Fibroblast of lung (primary cell): ENCODE measurements around the gene PTPRM. TPM values are rescaled to one million over a fixed set of nuclear protein-coding genes. Genes with fewer than 3 reads are reported as not detected.

Source experiments
- DNase-seq, 2 donors: peaks; one replicate each; pipeline versions ENCODE4 v3.0.0 to v3.0.0-alpha.2; 2010; ENCODE audit warnings: low read depth in 2 of 2
- H2AFZ ChIP-seq: 2 replicates; pipeline ENCODE4 v1.5.1; 2012; ENCODE audit warnings: low read length, control low read depth, inconsistent platforms
- H3K27ac ChIP-seq: 2 replicates; pipeline ENCODE4 v1.5.1; 2011; ENCODE audit warnings: low read length, control low read depth; ENCODE audit not compliant: insufficient read depth
- H3K27me3 ChIP-seq: 2 replicates; pipeline ENCODE4 v1.5.1; 2011; ENCODE audit warnings: mild to moderate bottlenecking, low read length; ENCODE audit not compliant: control insufficient read depth, insufficient read depth
- H3K36me3 ChIP-seq: 2 replicates; pipeline ENCODE4 v1.5.1; 2011; ENCODE audit warnings: low read length; ENCODE audit not compliant: control insufficient read depth, insufficient read depth
- H3K4me1 ChIP-seq: 2 replicates; pipeline ENCODE4 v1.5.1; 2011; ENCODE audit warnings: low read length; ENCODE audit not compliant: control insufficient read depth, insufficient read depth; ENCODE audit errors: extremely low read depth
- H3K4me2 ChIP-seq: 2 replicates; pipeline ENCODE4 v1.5.1; 2011; ENCODE audit warnings: low read length, control low read depth; ENCODE audit not compliant: insufficient read depth; ENCODE audit errors: extremely low read depth
- H3K4me3 ChIP-seq, 4 experiments: fragments of 200-600 bp in 1 of 4; sonication (generic) in 1 of 4; replicated peaks in 1 of 4; 2 replicates each; pipeline ENCODE4 v1.5.1; 2011 to 2016; ENCODE audit warnings: low read length in 4 of 4, low read depth in 3 of 4, mild to moderate bottlenecking in 3 of 4, control low read depth in 2 of 4, inconsistent platforms in 1 of 4, mixed read lengths in 1 of 4; ENCODE audit not compliant: insufficient read depth in 1 of 4; ENCODE audit errors: control extremely low read depth in 1 of 4
- H3K79me2 ChIP-seq: 2 replicates; pipeline ENCODE4 v1.5.1; 2012; ENCODE audit warnings: mild to moderate bottlenecking, low read length, inconsistent platforms; ENCODE audit not compliant: control insufficient read depth, insufficient read depth
- H3K9ac ChIP-seq: 2 replicates; pipeline ENCODE4 v1.5.1; 2011; ENCODE audit warnings: mild to moderate bottlenecking, low read length, control low read depth; ENCODE audit not compliant: insufficient read depth
- H3K9me3 ChIP-seq: 2 replicates; pipeline ENCODE4 v1.5.1; 2012; ENCODE audit warnings: low read depth, low read length; ENCODE audit not compliant: control insufficient read depth, insufficient read depth
- H4K20me1 ChIP-seq: 2 replicates; pipeline ENCODE4 v1.5.1; 2011; ENCODE audit warnings: low read length; ENCODE audit not compliant: control insufficient read depth, insufficient read depth; ENCODE audit errors: extremely low read depth
- CTCF ChIP-seq, 2 donors: IDR thresholded peaks in 1 of 2; conservative IDR thresholded peaks in 1 of 2; 1 replicate in 1 of 2; 2 replicates in 1 of 2; pipeline ENCODE4 v1.5.1; 2011 to 2012; ENCODE audit warnings: low read length in 2 of 2, control low read depth in 1 of 2, inconsistent platforms in 1 of 2, low read depth in 1 of 2, mild to moderate bottlenecking in 1 of 2
- EZH2 ChIP-seq: IDR thresholded peaks from 2 replicates; pipeline ENCODE4 v1.5.1; 2012; ENCODE audit warnings: low read length, control low read depth, mild to moderate bottlenecking; ENCODE audit errors: missing control alignments
- polyA plus RNA-seq, 2 donors: library from polyadenylated mRNA; depleted of rRNA in 1 of 2; stranded (reverse) in 1 of 2; unstranded in 1 of 2; fragments of >200 nt; gene quantifications; 2 replicates each; pipeline ENCODE4 v1.2.1, GENCODE V29; 2011 to 2012; ENCODE audit warnings: missing spikeins in 1 of 2
- total RNA-seq: library from RNA; depleted of rRNA; stranded (reverse); fragments of >200 nt; gene quantifications from 2 replicates; pipeline ENCODE4 v1.2.1, GENCODE V29; 2014

PTPRM gene
- total and polyA plus RNA-seq, 2 donors (not counting 1 experiment from before 2014, with no cell fraction given) = 86.6 to 87.0 TPM

- Histone ChIP-seq H3K4me3 (no peak overlapping the region), H3K9ac (no peak overlapping the region), H3K27ac (no peak overlapping the region), H3K27me3 (no peaks in the 10 kb centered on the region), H4K20me1 (no peaks in the 10 kb centered on the region), H2AFZ (no peak overlapping the region), H3K36me3 (no peaks in the 10 kb centered on the region), H3K4me2 (no peak overlapping the region), H3K9me3 (no peaks in the 10 kb centered on the region), H3K4me1 (no peaks in the 10 kb centered on the region), H3K79me2 (no peaks in the 10 kb centered on the region)
- TF ChIP-seq EZH2 = no peak
- no peak for DNase-seq
Measured at GRCh38 chr18:7593218-7593819, 26.2 kb downstream of the PTPRM start.

GRCh38 chr18:7596147-7596546 lies 29.0 kb downstream of the PTPRM start:
- TF ChIP-seq CTCF (conservative IDR thresholded peaks at IDR 0.05 in 1 of 2, IDR thresholded peaks at IDR 0.05 in 1 of 2; ENCODE audit: low read depth in 1 of 2, low read length in 2 of 2) (no peak), EZH2 (no peak)
- Histone ChIP-seq H3K4me3 (no peak overlapping the region), H3K4me1 (no peaks in the 10 kb centered on the region), H3K27me3 (no peaks in the 10 kb centered on the region), H3K79me2 (no peaks in the 10 kb centered on the region), H4K20me1 (no peaks in the 10 kb centered on the region), H3K36me3 (no peaks in the 10 kb centered on the region), H3K4me2 (no peak overlapping the region), H3K27ac (no peak overlapping the region), H3K9me3 (no peaks in the 10 kb centered on the region), H3K9ac (no peak overlapping the region), H2AFZ (no peak overlapping the region)
- no peak for DNase-seq

- H3K36me3 ChIP-seq = no peaks in the 10 kb centered on the region
- no peaks in the 10 kb centered on the region for H3K4me1 ChIP-seq
- no peaks in the 10 kb centered on the region for H4K20me1 ChIP-seq
Measured at GRCh38 chr18:7597500-7597899, 30.4 kb downstream of the PTPRM start.

More at GRCh38 chr18:7597500-7597899, 30.4 kb downstream of the PTPRM start:
- Histone ChIP-seq H3K4me3 (no peak overlapping the region), H3K4me2 (no peak overlapping the region), H3K79me2 (peaks cover 1% of the 10 kb centered on the region), H3K27me3 (no peaks in the 10 kb centered on the region), H3K9me3 (no peaks in the 10 kb centered on the region), H3K27ac (no peak overlapping the region), H2AFZ (no peak overlapping the region), H3K9ac (no peak overlapping the region)
- TF ChIP-seq EZH2 (no peak), CTCF (conservative IDR thresholded peaks at IDR 0.05 in 1 of 2, IDR thresholded peaks at IDR 0.05 in 1 of 2; ENCODE audit: low read depth in 1 of 2, low read length in 2 of 2) (no peak)
- no peak for DNase-seq
